Measurements from ENCODE around the gene AARS2. TPM values are rescaled to one million over a fixed set of nuclear protein-coding genes. Genes with fewer than 3 reads are reported as not detected.

Gene AARS2
- total RNA-seq, 4 donors from 2014 or later: 5.9 to 15.7 (median 12.8) TPM

- DNase-seq (ENCODE audit: low spot score in 2 of 2): no peak
- TF ChIP-seq CTCF (IDR thresholded peaks at IDR 0.05) (no peak), POLR2A (IDR thresholded peaks at IDR 0.05) (no peak)
- WGBS, 2 donors: 0 to 2% methylated on average over 9 of the region's 12 CpGs
- intact Hi-C loops (cut with DNase I; ENCODE audit: low total_unique reads): loop anchor here (5.0 kb wide), 1 partner anchor 84 kb away; no protein-coding TSS in a partner anchor
- peak overlapping the region; percentile 81 for H3K4me3 ChIP-seq (ENCODE audit: low read depth, poor library complexity, severe bottlenecking)
Measured at GRCh38 chr6:44256775-44257024, 56.4 kb downstream of the AARS2 start.

- H3K4me3 ChIP-seq (ENCODE audit: low read depth, poor library complexity, severe bottlenecking): peak overlapping the region; percentile 81
- WGBS, 2 donors: 18 to 24% methylated on average over 15 of the region's 15 CpGs
- intact Hi-C loops (cut with DNase I; ENCODE audit: low total_unique reads): loop anchor here (5.0 kb wide), 1 partner anchor 84 kb away; no protein-coding TSS in a partner anchor
- TF ChIP-seq POLR2A (IDR thresholded peaks at IDR 0.05) (no peak), CTCF (IDR thresholded peaks at IDR 0.05) (no peak)
- no peak for DNase-seq (ENCODE audit: low spot score in 2 of 2)
Measured at GRCh38 chr6:44255871-44256774, 57.0 kb downstream of the AARS2 start.

- H3K4me3 ChIP-seq (ENCODE audit: low read depth, poor library complexity, severe bottlenecking): no peak overlapping the region
- DNase-seq (ENCODE audit: low spot score in 2 of 2): no peak
- 59 to 64% methylated on average over 16 of the region's 16 CpGs for WGBS, 2 donors
- TF ChIP-seq CTCF (IDR thresholded peaks at IDR 0.05): no peak
- intact Hi-C loops (cut with DNase I; ENCODE audit: low total_unique reads): loop anchor here (5.0 kb wide), 1 partner anchor 83 kb away; no protein-coding TSS in a partner anchor
Measured at GRCh38 chr6:44255105-44255808, 57.9 kb downstream of the AARS2 start.

- H3K4me3 ChIP-seq (ENCODE audit: low read depth, poor library complexity, severe bottlenecking): no peak overlapping the region
- TF ChIP-seq POLR2A (IDR thresholded peaks at IDR 0.05) (no peak), CTCF (IDR thresholded peaks at IDR 0.05) (no peak)
- 78 to 84% methylated on average over 12 of the region's 12 CpGs for WGBS, 2 donors
- intact Hi-C loops (cut with DNase I; ENCODE audit: low total_unique reads): loop anchor here (5.0 kb wide), 1 partner anchor 82 kb away; no protein-coding TSS in a partner anchor
- no peak for DNase-seq (ENCODE audit: low spot score in 2 of 2)
Measured at GRCh38 chr6:44254191-44255104, 58.7 kb downstream of the AARS2 start.

- no peak for DNase-seq (ENCODE audit: low spot score in 2 of 2)
- WGBS, 2 donors: 68 to 70% methylated on average over 10 of the region's 10 CpGs
- H3K4me3 ChIP-seq (ENCODE audit: low read depth, poor library complexity, severe bottlenecking): no peak overlapping the region
- intact Hi-C loops (cut with DNase I; ENCODE audit: low total_unique reads): no loop called here
- TF ChIP-seq CTCF (IDR thresholded peaks at IDR 0.05) (no peak), POLR2A (IDR thresholded peaks at IDR 0.05) (no peak)
Measured at GRCh38 chr6:44253307-44254101, 59.6 kb downstream of the AARS2 start.
